22Rv1 (cell line): ENCODE measurements around the gene KAZN.

Experiments used
- CTCF ChIP-seq: fragments of 450-650 bp; IDR thresholded peaks from 2 replicates; pipeline ENCODE4 v1.5.1; 2017; ENCODE audit warnings: mild to moderate bottlenecking
- ZFX ChIP-seq: fragments of 450-650 bp; IDR thresholded peaks from 2 replicates; pipeline ENCODE4 v1.6.1; 2017; ENCODE audit warnings: antibody characterized with exemption, borderline replicate concordance

DNA sequence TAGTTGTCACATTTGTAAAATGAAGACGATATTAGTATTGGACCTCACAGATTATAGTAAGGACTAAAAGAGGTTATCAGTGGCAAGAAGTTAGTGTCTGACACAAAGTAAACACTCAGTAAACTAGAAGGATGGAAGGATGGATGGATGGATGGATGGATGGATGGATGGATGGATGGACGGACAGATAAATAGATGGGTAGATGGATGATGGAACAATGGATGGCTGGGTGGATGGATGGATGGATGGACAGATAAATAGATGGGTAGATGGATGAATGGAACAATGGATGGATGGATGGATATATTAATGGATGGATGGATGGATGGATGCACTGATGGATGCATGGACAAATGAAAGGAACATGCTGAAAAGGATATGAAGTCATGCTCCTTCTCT lies 22.3 kb upstream of the KAZN start:
- TF ChIP-seq CTCF (no peak), ZFX (no peak)
